PC-9 (cell line): Measurements from ENCODE around the gene FLT4. TPM values are rescaled to one million over a fixed set of nuclear protein-coding genes. Genes with fewer than 3 reads are reported as not detected.

Experiments used
- BruUV-seq: library from RNA; stranded (reverse); fragments of 400-500 nt; replicated peaks from 2 replicates; lab custom pipeline; 2021; lab: Mats Ljungman, UMichigan
- CTCF ChIA-PET: fragments of 300-600 bp; sonication (Branson Sonifier 250); formaldehyde crosslinking; loops from one replicate; lab custom pipeline; 2022; ENCODE audit warnings: antibody characterized with exemption; lab: Charles Lee
- POLR2A ChIA-PET: fragments of 300-600 bp; sonication (Branson Sonifier 250); formaldehyde crosslinking; loops from one replicate; lab custom pipeline; 2022; ENCODE audit warnings: antibody characterized with exemption; ENCODE audit not compliant: unreplicated experiment; lab: Charles Lee
- DNase-seq, 2 experiments: peaks; one replicate each; pipeline versions ENCODE4 v3.0.0 to v3.0.0-alpha.2; 2015 to 2022; ENCODE audit warnings: mixed read lengths in 1 of 2
- H2AFZ ChIP-seq: fragments of 200-600 bp; sonication (generic); 2 replicates; pipeline ENCODE4 v1.8.1; 2017; ENCODE audit warnings: antibody characterized with exemption
- H3F3A ChIP-seq: fragments of 200-600 bp; sonication (generic); 2 replicates; pipeline ENCODE4 v1.8.1; 2017; ENCODE audit warnings: antibody characterized with exemption, mild to moderate bottlenecking, low read depth; ENCODE audit not compliant: insufficient read depth
- H3K27ac ChIP-seq: fragments of 200-600 bp; sonication (generic); 2 replicates; pipeline ENCODE4 v1.6.1; 2016; ENCODE audit warnings: mixed run types
- H3K27me3 ChIP-seq: fragments of 200-600 bp; sonication (generic); 2 replicates; pipeline ENCODE4 v1.6.1; 2016; ENCODE audit warnings: low read depth, mixed run types; ENCODE audit not compliant: insufficient read depth
- H3K36me3 ChIP-seq: fragments of 200-600 bp; sonication (generic); 2 replicates; pipeline ENCODE4 v1.6.1; 2016; ENCODE audit warnings: low read depth, mixed run types
- H3K4me1 ChIP-seq: fragments of 200-600 bp; sonication (generic); replicated peaks from 2 replicates; pipeline ENCODE4 v1.6.1; 2016; ENCODE audit warnings: mixed run types; ENCODE audit not compliant: insufficient read depth
- H3K4me2 ChIP-seq: fragments of 200-600 bp; sonication (generic); 2 replicates; pipeline ENCODE4 v1.6.1; 2017; ENCODE audit warnings: mixed run types
- H3K4me3 ChIP-seq: fragments of 200-600 bp; sonication (generic); 2 replicates; pipeline ENCODE4 v1.6.1; 2016; ENCODE audit warnings: mixed run types
- H3K79me2 ChIP-seq: fragments of 200-600 bp; sonication (generic); 2 replicates; pipeline ENCODE4 v1.6.1; 2017; ENCODE audit warnings: low read depth, mixed run types
- H3K9me2 ChIP-seq: fragments of 200-600 bp; sonication (generic); 2 replicates; pipeline ENCODE4 v1.8.1; 2017; ENCODE audit warnings: mild to moderate bottlenecking; ENCODE audit not compliant: insufficient read depth
- H3K9me3 ChIP-seq: fragments of 200-600 bp; sonication (generic); 2 replicates; pipeline ENCODE4 v1.8.1; 2016; ENCODE audit warnings: low read depth; ENCODE audit not compliant: insufficient read depth
- H4K20me1 ChIP-seq: fragments of 200-600 bp; sonication (generic); 2 replicates; pipeline ENCODE4 v1.8.1; 2017; ENCODE audit not compliant: insufficient read depth
- CTCF ChIP-seq: fragments of 200-600 bp; sonication (generic); conservative IDR thresholded peaks from 2 replicates; pipeline ENCODE4 v1.6.1; 2017; ENCODE audit warnings: mixed run types, antibody characterized with exemption, mild to moderate bottlenecking, moderate library complexity
- EZH2 ChIP-seq: fragments of 200-600 bp; sonication (generic); IDR thresholded peaks from 2 replicates; pipeline ENCODE4 v1.8.0; 2017; ENCODE audit warnings: antibody characterized with exemption, low read depth
- intact Hi-C: fragments of 100-400 bp; cut with micrococcal nuclease; formaldehyde crosslinking; loops from one replicate; pipeline ENCODE4 v1.10.0; 2022; ENCODE audit not compliant: unreplicated experiment
- total RNA-seq: library from RNA; stranded (reverse); gene quantifications from 2 replicates; pipeline ENCODE4 v1.2.3, GENCODE V29; 2021

FLT4 gene
- total RNA-seq, 1 experiment from 2014 or later: not detected

DNA sequence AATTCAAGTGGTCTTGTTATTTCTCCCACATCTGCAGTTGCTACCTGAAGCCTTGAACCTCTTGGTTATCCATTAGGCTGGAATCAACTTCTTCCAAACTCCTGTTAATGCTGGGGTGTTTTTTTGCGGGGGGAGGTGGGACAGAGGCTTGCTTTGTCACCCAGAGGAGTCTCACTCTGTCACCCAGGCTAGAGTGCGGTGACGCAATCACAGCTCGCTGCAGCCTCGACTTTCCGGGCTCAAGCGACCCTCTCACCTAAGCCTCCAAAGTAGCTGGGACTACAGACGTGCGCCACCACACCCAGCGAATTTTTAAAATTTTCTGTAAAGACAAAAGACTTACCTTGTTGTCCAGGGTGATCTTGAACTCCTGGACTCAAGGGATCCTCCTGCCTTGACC, 62.5 kb downstream of the FLT4 start:
- no peak overlapping the region for H3K4me2 ChIP-seq
- H4K20me1 ChIP-seq: 0 out of 2 replicates have a peak, but pooled peaks cover 3% of the 10 kb centered on the region
- no peaks in the 10 kb centered on the region for H3K9me2 ChIP-seq
- ChIA-PET CTCF (interaction anchor here (0.6 kb wide), 1 partner anchor 15 kb away, joined by 3 read pairs; no protein-coding TSS in a partner anchor), POLR2A (no interaction called here)
- H3K36me3 ChIP-seq: no peaks in the 10 kb centered on the region
- H2AFZ ChIP-seq: no peak overlapping the region
- BruUV-seq: no TSS peak
- no peaks in the 10 kb centered on the region for H3K27me3 ChIP-seq
- H3K27ac ChIP-seq: no peak overlapping the region
- no peak for DNase-seq
- TF ChIP-seq EZH2: no peak
- TF ChIP-seq CTCF: no peak
- H3K4me3 ChIP-seq: no peak overlapping the region
- H3K79me2 ChIP-seq: no peaks in the 10 kb centered on the region
- H3F3A ChIP-seq: peaks cover 6% of the 10 kb centered on the region; the same call in 1 of the 2 replicates
- intact Hi-C loops: no loop called here
- H3K9me3 ChIP-seq: no peaks in the 10 kb centered on the region; the same call in 1 of the 2 replicates
- H3K4me1 ChIP-seq: no peaks in the 10 kb centered on the region

DNA sequence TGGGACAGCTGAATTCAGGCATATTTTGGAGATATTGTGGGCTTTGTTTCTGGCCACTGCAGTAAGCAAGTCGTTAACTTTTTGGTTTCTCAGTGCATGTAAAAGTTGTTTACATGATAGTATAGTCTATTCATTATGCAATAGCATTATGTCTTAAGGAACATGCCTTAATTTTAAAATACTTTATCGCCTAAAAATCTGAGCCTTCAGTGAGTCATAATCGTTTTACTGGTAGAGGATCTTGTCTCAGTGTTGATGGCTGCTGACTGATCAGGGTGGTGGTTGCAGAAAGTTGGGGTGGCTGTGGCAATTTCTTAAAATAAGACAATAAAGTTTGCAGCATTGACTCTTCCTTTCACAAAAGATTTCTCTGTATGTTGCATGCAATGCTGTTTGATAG, 63.2 kb downstream of the FLT4 start:
- ChIA-PET POLR2A (interaction anchor here (0.6 kb wide), 1 partner anchor 11 kb away, joined by 13 read pairs; no protein-coding TSS in a partner anchor), CTCF (no interaction called here)
- Histone ChIP-seq H3K9me2 (no peaks in the 10 kb centered on the region), H4K20me1 (0 out of 2 replicates have a peak, but pooled peaks cover 3% of the 10 kb centered on the region), H3F3A (peaks cover 6% of the 10 kb centered on the region; the same call in 1 of the 2 replicates), H3K4me2 (no peak overlapping the region), H3K4me3 (no peak overlapping the region), H3K27me3 (no peaks in the 10 kb centered on the region), H3K36me3 (no peaks in the 10 kb centered on the region), H2AFZ (no peak overlapping the region), H3K79me2 (no peaks in the 10 kb centered on the region), H3K27ac (no peak overlapping the region), H3K4me1 (no peaks in the 10 kb centered on the region), H3K9me3 (no peaks in the 10 kb centered on the region; the same call in 1 of the 2 replicates)
- no TSS peak for BruUV-seq
- intact Hi-C loops: no loop called here
- no peak for DNase-seq
- TF ChIP-seq CTCF (no peak), EZH2 (no peak)

GRCh38 chr5:180583738-180584137, 65.7 kb downstream of the FLT4 start:
- TSS peak; percentile 2 for BruUV-seq
- CTCF ChIA-PET: interaction anchor here (0.6 kb wide), 1 partner anchor 72 kb away, joined by 3 read pairs; no protein-coding TSS in a partner anchor
- no peaks in the 10 kb centered on the region for H3K36me3 ChIP-seq

More at GRCh38 chr5:180583738-180584137, 65.7 kb downstream of the FLT4 start:
- Histone ChIP-seq H3F3A (peaks cover 6% of the 10 kb centered on the region; the same call in 1 of the 2 replicates), H3K27ac (no peak overlapping the region), H3K27me3 (no peaks in the 10 kb centered on the region), H2AFZ (no peak overlapping the region), H3K4me3 (no peak overlapping the region), H3K4me1 (no peaks in the 10 kb centered on the region), H3K79me2 (no peaks in the 10 kb centered on the region), H4K20me1 (0 out of 2 replicates have a peak, but pooled peaks cover 3% of the 10 kb centered on the region), H3K4me2 (no peak overlapping the region), H3K9me3 (no peaks in the 10 kb centered on the region; the same call in 1 of the 2 replicates), H3K9me2 (no peaks in the 10 kb centered on the region)
- intact Hi-C loops: no loop called here
- POLR2A ChIA-PET: no interaction called here
- DNase-seq: no peak
- TF ChIP-seq CTCF (no peak), EZH2 (no peak)
